Caco-2 (cell line): ENCODE data around the gene POLDIP3. TPM values are rescaled to one million over a fixed set of nuclear protein-coding genes. Genes with fewer than 3 reads are reported as not detected.

ENCODE experiments used
- BruUV-seq: library from RNA; stranded (reverse); fragments of 400-500 nt; replicated peaks from 2 replicates; lab custom pipeline; 2021; lab: Mats Ljungman, UMichigan
- CTCF ChIA-PET: fragments of 300-600 bp; sonication (Branson Sonifier 250); formaldehyde crosslinking; loops from one replicate; lab custom pipeline; 2022; ENCODE audit warnings: antibody characterized with exemption; lab: Charles Lee
- POLR2A ChIA-PET: fragments of 300-600 bp; sonication (Branson Sonifier 250); formaldehyde crosslinking; loops from one replicate; lab custom pipeline; 2022; ENCODE audit warnings: antibody characterized with exemption; lab: Charles Lee
- DNase-seq, 2 experiments: peaks; one replicate each; pipeline versions ENCODE4 v3.0.0 to v3.0.0-alpha.2; 2020 to 2022
- H3K27me3 ChIP-seq: replicated peaks from 2 replicates; pipeline ENCODE4 v1.6.0; 2011; ENCODE audit warnings: low read length; ENCODE audit not compliant: control insufficient read depth, insufficient read depth
- H3K36me3 ChIP-seq: 2 replicates; pipeline ENCODE4 v1.5.1; 2011; ENCODE audit warnings: low read length; ENCODE audit not compliant: control insufficient read depth, insufficient read depth
- H3K4me1 ChIP-seq: fragments of 250-450 bp; sonication (Bioruptor Pico); 2 replicates; pipeline ENCODE4 v1.5.1; 2020; ENCODE audit warnings: mild to moderate bottlenecking
- H3K4me3 ChIP-seq: 2 replicates; pipeline ENCODE4 v1.5.1; 2011; ENCODE audit warnings: low read depth, mild to moderate bottlenecking, control low read depth, low read length
- H3K9me3 ChIP-seq: fragments of 250-450 bp; sonication (Bioruptor Pico); 2 replicates; pipeline ENCODE4 v1.5.1; 2020; ENCODE audit warnings: mild to moderate bottlenecking, moderate library complexity
- H3K27ac Mint-ChIP-seq: one replicate; pipeline ENCODE4 v1.8.0; 2022; ENCODE audit warnings: mixed read lengths; ENCODE audit not compliant: unreplicated experiment
- H3K27me3 Mint-ChIP-seq: one replicate; pipeline ENCODE4 v1.8.0; 2022; ENCODE audit warnings: mixed read lengths; ENCODE audit not compliant: insufficient read depth, unreplicated experiment
- H3K36me3 Mint-ChIP-seq: one replicate; pipeline ENCODE4 v1.8.0; 2022; ENCODE audit warnings: mild to moderate bottlenecking, mixed read lengths; ENCODE audit not compliant: insufficient read depth, unreplicated experiment
- H3K4me1 Mint-ChIP-seq: one replicate; pipeline ENCODE4 v1.8.0; 2022; ENCODE audit warnings: low read depth, mixed read lengths; ENCODE audit not compliant: unreplicated experiment
- H3K4me3 Mint-ChIP-seq: one replicate; pipeline ENCODE4 v1.8.0; 2022; ENCODE audit warnings: mild to moderate bottlenecking, moderate library complexity, mixed read lengths; ENCODE audit not compliant: unreplicated experiment
- H3K9me3 Mint-ChIP-seq: one replicate; pipeline ENCODE4 v1.8.0; 2022; ENCODE audit warnings: mixed read lengths; ENCODE audit not compliant: unreplicated experiment
- CTCF ChIP-seq, 2 experiments: fragments of 200-600 bp in 1 of 2; IDR thresholded peaks; 1 replicate in 1 of 2; 2 replicates in 1 of 2; pipeline versions ENCODE4 v1.5.1 to v1.8.0; 2011 to 2022; ENCODE audit warnings: antibody characterized with exemption in 1 of 2, control low read depth in 1 of 2, inconsistent platforms in 1 of 2, low read depth in 1 of 2, low read length in 1 of 2, mild to moderate bottlenecking in 1 of 2, moderate library complexity in 1 of 2; ENCODE audit not compliant: insufficient read depth in 1 of 2, severe bottlenecking in 1 of 2, unreplicated experiment in 1 of 2
- intact Hi-C: fragments of 100-400 bp; cut with micrococcal nuclease; formaldehyde crosslinking; loops from one replicate; pipeline ENCODE4 v1.10.0; 2022; ENCODE audit not compliant: unreplicated experiment
- total RNA-seq: library from RNA; stranded (reverse); gene quantifications from 2 replicates; pipeline ENCODE4 v1.2.3, GENCODE V29; 2022

POLDIP3 gene
- total RNA-seq, 1 experiment from 2014 or later, result 70.8 TPM

DNA sequence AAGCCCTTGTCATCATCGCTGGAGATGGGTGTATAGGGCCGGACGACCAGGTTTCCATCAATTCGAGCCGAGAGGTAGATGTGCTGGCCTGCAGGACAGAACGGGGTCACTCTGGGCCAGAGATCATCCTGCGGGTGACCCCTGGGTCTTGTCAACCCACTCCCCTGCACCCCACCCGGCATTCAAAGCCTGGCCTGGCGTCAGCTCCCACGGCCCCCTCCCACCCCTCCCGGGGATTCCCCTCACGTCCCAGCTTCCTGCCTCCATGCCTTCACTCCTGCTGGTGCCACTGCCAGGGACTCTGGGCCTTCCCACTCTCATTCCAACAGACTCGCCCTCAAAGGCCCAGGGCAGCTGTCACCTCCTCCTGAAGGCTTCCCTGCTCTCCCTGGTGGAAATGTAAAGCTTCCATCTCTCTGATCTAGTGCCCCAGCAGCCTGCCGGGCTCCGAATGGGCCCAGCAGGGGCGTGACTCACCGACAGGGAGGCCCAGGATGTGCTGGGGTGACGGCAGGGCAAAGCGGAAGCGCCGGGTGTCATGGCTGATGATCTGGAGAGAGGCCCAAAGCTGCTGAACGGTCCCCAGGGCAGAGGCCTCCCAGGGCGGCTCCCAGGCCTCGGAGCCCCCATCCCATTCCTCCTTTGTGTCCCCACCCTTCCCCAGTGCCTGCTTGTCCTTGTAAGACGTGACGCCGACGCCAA lies 16.4 kb upstream of the POLDIP3 start:
- Histone ChIP-seq H3K27me3 (no peaks in the 10 kb centered on the region), H3K4me1 (no peaks in the 10 kb centered on the region), H3K9me3 (no peaks in the 10 kb centered on the region), H3K36me3 (no peaks in the 10 kb centered on the region; the same call in 1 of the 2 replicates), H3K4me3 (no peak overlapping the region)
- intact Hi-C loops, result no loop called here
- POLR2A ChIA-PET, result no interaction called here
- Mint-ChIP-seq H3K36me3 (peaks cover 49% of the 10 kb centered on the region), H3K27me3 (no peaks in the 10 kb centered on the region), H3K27ac (no peak overlapping the region), H3K4me1 (no peaks in the 10 kb centered on the region), H3K9me3 (no peaks in the 10 kb centered on the region), H3K4me3 (no peak overlapping the region)
- DNase-seq, result no peak
- CTCF ChIA-PET, result no interaction called here
- no peak for TF ChIP-seq CTCF (IDR thresholded peaks at IDR 0.05; ENCODE audit: insufficient read depth in 1 of 2, low read depth in 1 of 2, low read length in 1 of 2, severe bottlenecking in 1 of 2, unreplicated experiment in 1 of 2)
- no TSS peak for BruUV-seq

- intact Hi-C loops, result no loop called here
- Mint-ChIP-seq H3K4me1 (no peaks in the 10 kb centered on the region), H3K27me3 (no peaks in the 10 kb centered on the region), H3K9me3 (no peaks in the 10 kb centered on the region), H3K27ac (no peak overlapping the region), H3K4me3 (no peak overlapping the region), H3K36me3 (peaks cover 46% of the 10 kb centered on the region)
- ChIA-PET POLR2A (no interaction called here), CTCF (no interaction called here)
- Histone ChIP-seq H3K36me3 (no peaks in the 10 kb centered on the region; the same call in 1 of the 2 replicates), H3K27me3 (no peaks in the 10 kb centered on the region), H3K9me3 (no peaks in the 10 kb centered on the region), H3K4me1 (no peaks in the 10 kb centered on the region), H3K4me3 (no peak overlapping the region)
- DNase-seq, result no peak
- TF ChIP-seq CTCF (IDR thresholded peaks at IDR 0.05; ENCODE audit: insufficient read depth in 1 of 2, low read depth in 1 of 2, low read length in 1 of 2, severe bottlenecking in 1 of 2, unreplicated experiment in 1 of 2), result no peak
- no TSS peak for BruUV-seq
Measured at GRCh38 chr22:42630211-42630610, 15.5 kb upstream of the POLDIP3 start.

GRCh38 chr22:42627981-42628380 lies 13.3 kb upstream of the POLDIP3 start:
- H3K27ac Mint-ChIP-seq, result no peak overlapping the region
- H3K27me3 ChIP-seq, result no peaks in the 10 kb centered on the region
- no peaks in the 10 kb centered on the region for H3K9me3 ChIP-seq
- intact Hi-C loops, result loop anchor here (10.0 kb wide), 1 partner anchor 57 kb away; no protein-coding TSS in a partner anchor
- no peaks in the 10 kb centered on the region for H3K9me3 Mint-ChIP-seq
- no peaks in the 10 kb centered on the region for H3K27me3 Mint-ChIP-seq
- no peaks in the 10 kb centered on the region for H3K4me1 ChIP-seq
- no TSS peak for BruUV-seq
- no peak overlapping the region for H3K4me3 Mint-ChIP-seq
- H3K4me3 ChIP-seq, result no peak overlapping the region
- CTCF ChIA-PET, result no interaction called here
- H3K36me3 Mint-ChIP-seq, result peaks cover 34% of the 10 kb centered on the region
- H3K4me1 Mint-ChIP-seq, result no peaks in the 10 kb centered on the region
- H3K36me3 ChIP-seq, result peaks cover 2% of the 10 kb centered on the region
- no peak for TF ChIP-seq CTCF (IDR thresholded peaks at IDR 0.05; ENCODE audit: insufficient read depth in 1 of 2, low read depth in 1 of 2, low read length in 1 of 2, severe bottlenecking in 1 of 2, unreplicated experiment in 1 of 2)
- no peak for DNase-seq
- POLR2A ChIA-PET, result no interaction called here
